Ishikawa (cell line): ENCODE measurements around the gene NR3C2.

Experiments
- CEBPB ChIP-seq: IDR thresholded peaks from 2 replicates; pipeline ENCODE4 v1.6.1; 2012
- CREB1 ChIP-seq: IDR thresholded peaks from 2 replicates; pipeline ENCODE4 v1.6.1; 2012; ENCODE audit warnings: low read depth
- EGR1 ChIP-seq: IDR thresholded peaks from 2 replicates; pipeline ENCODE4 v1.6.1; 2012
- EP300 ChIP-seq: IDR thresholded peaks from 2 replicates; pipeline ENCODE4 v1.6.1; 2012; ENCODE audit warnings: borderline replicate concordance
- FOXM1 ChIP-seq: IDR thresholded peaks from 2 replicates; pipeline ENCODE4 v1.6.1; 2012; ENCODE audit warnings: low read depth, borderline replicate concordance
- MAX ChIP-seq: IDR thresholded peaks from 2 replicates; pipeline ENCODE4 v1.6.1; 2012
- NFIC ChIP-seq: IDR thresholded peaks from 2 replicates; pipeline ENCODE4 v1.6.1; 2012
- RAD21 ChIP-seq: IDR thresholded peaks from 2 replicates; pipeline ENCODE4 v1.6.1; 2012; ENCODE audit warnings: low read depth
- REST ChIP-seq: IDR thresholded peaks from 2 replicates; pipeline ENCODE4 v1.6.1; 2012; ENCODE audit warnings: low read depth, mild to moderate bottlenecking
- TAF1 ChIP-seq: IDR thresholded peaks from 2 replicates; pipeline ENCODE4 v1.6.1; 2012; ENCODE audit warnings: low read depth, mild to moderate bottlenecking
- TCF12 ChIP-seq: IDR thresholded peaks from 2 replicates; pipeline ENCODE4 v1.6.1; 2012; ENCODE audit warnings: low read depth
- TEAD4 ChIP-seq: IDR thresholded peaks from 2 replicates; pipeline ENCODE4 v1.6.1; 2012
- USF1 ChIP-seq: IDR thresholded peaks from 2 replicates; pipeline ENCODE4 v1.6.1; 2012
- YY1 ChIP-seq: IDR thresholded peaks from 2 replicates; pipeline ENCODE4 v1.6.1; 2012; ENCODE audit warnings: low read depth
- ZBTB7A ChIP-seq: IDR thresholded peaks from 2 replicates; pipeline ENCODE4 v1.6.1; 2012; ENCODE audit warnings: low read depth

Gene NR3C2

GRCh38 chr4:148240241-148240640 lies 202.0 kb downstream of the NR3C2 start:
- TF ChIP-seq FOXM1 (no peak), TEAD4 (no peak), EGR1 (no peak)

- TF ChIP-seq USF1 (no peak), TCF12 (no peak), NFIC (peak; percentile 61), YY1 (no peak), REST (no peak), EGR1 (no peak), CREB1 (no peak)
Measured at GRCh38 chr4:148239494-148239985, 202.7 kb downstream of the NR3C2 start.

- no peak for TF ChIP-seq ZBTB7A
- no peak for TF ChIP-seq TEAD4
- no peak for TF ChIP-seq FOXM1
- TF ChIP-seq NFIC = no peak
- no peak for TF ChIP-seq MAX
- TF ChIP-seq TCF12 = no peak
- no peak for TF ChIP-seq YY1
- no peak for TF ChIP-seq EGR1
- TF ChIP-seq REST = no peak
- no peak for TF ChIP-seq CREB1
- TF ChIP-seq CEBPB = no peak
- no peak for TF ChIP-seq EP300
- TF ChIP-seq TAF1 = no peak
- TF ChIP-seq RAD21 = no peak
- no peak for TF ChIP-seq USF1
Measured at GRCh38 chr4:148238811-148239493, 203.3 kb downstream of the NR3C2 start.

GRCh38 chr4:148238086-148238485 lies 204.1 kb downstream of the NR3C2 start:
- TF ChIP-seq EP300 = no peak
- TF ChIP-seq FOXM1 = no peak
- TF ChIP-seq TAF1 = no peak
- TF ChIP-seq CREB1 = no peak
- no peak for TF ChIP-seq TCF12
- TF ChIP-seq NFIC = no peak
- TF ChIP-seq YY1 = no peak
- no peak for TF ChIP-seq MAX
- TF ChIP-seq ZBTB7A = no peak
- no peak for TF ChIP-seq CEBPB
- TF ChIP-seq EGR1 = no peak
- no peak for TF ChIP-seq REST
- TF ChIP-seq USF1 = no peak
